ENCODE measurements around the gene MKNK2.

DNA sequence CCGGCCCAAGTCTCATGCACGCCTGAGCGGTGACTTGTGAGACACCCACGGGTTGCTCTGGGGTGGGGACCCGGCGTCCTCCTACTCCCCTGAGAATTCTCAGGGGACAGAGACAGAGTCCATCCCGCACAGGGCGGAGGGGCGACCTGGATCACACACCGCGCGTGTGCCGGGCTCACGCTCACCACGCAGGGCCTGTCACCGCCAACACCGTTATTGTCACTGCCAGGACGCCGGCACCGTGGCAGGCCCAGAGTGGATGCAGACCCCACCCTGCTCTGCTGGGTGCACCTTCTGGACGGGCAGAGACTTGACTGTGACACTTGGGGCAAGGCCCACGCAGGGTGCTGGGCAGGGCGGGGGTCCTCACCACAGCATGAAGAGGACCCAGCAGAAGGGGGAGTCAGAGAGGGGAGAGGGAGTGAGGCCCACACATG, 28.8 kb upstream of the MKNK2 start:
- TF ChIP-seq, protein P1, sequence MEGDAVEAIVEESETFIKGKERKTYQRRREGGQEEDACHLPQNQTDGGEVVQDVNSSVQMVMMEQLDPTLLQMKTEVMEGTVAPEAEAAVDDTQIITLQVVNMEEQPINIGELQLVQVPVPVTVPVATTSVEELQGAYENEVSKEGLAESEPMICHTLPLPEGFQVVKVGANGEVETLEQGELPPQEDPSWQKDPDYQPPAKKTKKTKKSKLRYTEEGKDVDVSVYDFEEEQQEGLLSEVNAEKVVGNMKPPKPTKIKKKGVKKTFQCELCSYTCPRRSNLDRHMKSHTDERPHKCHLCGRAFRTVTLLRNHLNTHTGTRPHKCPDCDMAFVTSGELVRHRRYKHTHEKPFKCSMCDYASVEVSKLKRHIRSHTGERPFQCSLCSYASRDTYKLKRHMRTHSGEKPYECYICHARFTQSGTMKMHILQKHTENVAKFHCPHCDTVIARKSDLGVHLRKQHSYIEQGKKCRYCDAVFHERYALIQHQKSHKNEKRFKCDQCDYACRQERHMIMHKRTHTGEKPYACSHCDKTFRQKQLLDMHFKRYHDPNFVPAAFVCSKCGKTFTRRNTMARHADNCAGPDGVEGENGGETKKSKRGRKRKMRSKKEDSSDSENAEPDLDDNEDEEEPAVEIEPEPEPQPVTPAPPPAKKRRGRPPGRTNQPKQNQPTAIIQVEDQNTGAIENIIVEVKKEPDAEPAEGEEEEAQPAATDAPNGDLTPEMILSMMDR (IDR thresholded peaks at IDR 0.05; ENCODE audit: low read length) = no peak
- no peak for TF ChIP-seq EZH2 (IDR thresholded peaks at IDR 0.05; ENCODE audit: borderline replicate concordance, low read length)

All from OCI-LY1 (cell line).